H1 (cell line): ENCODE measurements around the gene ASXL2. TPM values are rescaled to one million over a fixed set of nuclear protein-coding genes. Genes with fewer than 3 reads are reported as not detected.

Experiments used
- polyA plus RNA-seq, 7 experiments: library from polyadenylated mRNA; depleted of rRNA in 3 of 7; stranded (reverse) in 5 of 7; unstranded in 2 of 7; fragments of >200 nt in 5 of 7; fragments of 200-250 nt in 2 of 7; gene quantifications; 1 replicate in 5 of 7; 2 replicates in 1 of 7; 4 replicates in 1 of 7; pipeline versions ENCODE4 v1.2.1 to v1.2.3, GENCODE V29; 2011 to 2013; ENCODE audit warnings: missing spikeins in 2 of 7, mixed read lengths in 2 of 7
- total RNA-seq: library from RNA; stranded (reverse); fragmentation: NEBNext Ultra II Directional; extraction: Animal tissue kit (Norgen Biotek cat#: 25700); gene quantifications from 2 replicates; pipeline ENCODE4 v1.2.1, GENCODE V29; 2021
- TF ChIP-seq, protein P1 (sequence below), 3 experiments: IDR thresholded peaks; 1 replicate in 2 of 3; 2 replicates in 1 of 3; pipeline versions ENCODE4 v1.5.1 to v1.6.1; 2011; ENCODE audit warnings: low read length in 3 of 3, mild to moderate bottlenecking in 3 of 3, inconsistent platforms in 2 of 3, low read depth in 1 of 3, moderate library complexity in 1 of 3; ENCODE audit not compliant: insufficient read depth in 1 of 3; ENCODE audit errors: control extremely low read depth in 1 of 3

The ASXL2 gene
- total and polyA plus RNA-seq, 2 of the 8 experiments (the other 6 are each of a cell fraction or from before 2014, with no cell fraction given), result 7.2 to 41.3 TPM

DNA sequence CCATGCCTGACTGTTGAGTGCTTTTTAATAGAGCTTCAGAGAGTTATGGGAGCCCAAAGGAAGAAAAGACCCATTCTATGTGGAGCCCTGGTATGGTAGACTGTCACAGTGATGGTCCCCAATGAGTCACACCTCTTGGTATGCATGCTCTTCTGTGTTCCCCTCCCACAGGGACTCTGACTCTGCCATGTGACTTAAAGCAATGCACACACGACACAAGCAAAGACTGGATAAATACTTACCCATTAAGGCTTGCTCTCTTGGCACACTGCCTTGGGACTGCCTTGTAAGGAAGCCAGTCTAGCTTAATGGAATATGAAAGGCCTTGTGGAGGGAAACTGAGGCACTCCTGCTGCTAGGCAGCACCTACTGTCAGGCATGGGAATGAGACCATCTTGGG lies 188.2 kb downstream of the ASXL2 start (continued):
- TF ChIP-seq, protein P1, sequence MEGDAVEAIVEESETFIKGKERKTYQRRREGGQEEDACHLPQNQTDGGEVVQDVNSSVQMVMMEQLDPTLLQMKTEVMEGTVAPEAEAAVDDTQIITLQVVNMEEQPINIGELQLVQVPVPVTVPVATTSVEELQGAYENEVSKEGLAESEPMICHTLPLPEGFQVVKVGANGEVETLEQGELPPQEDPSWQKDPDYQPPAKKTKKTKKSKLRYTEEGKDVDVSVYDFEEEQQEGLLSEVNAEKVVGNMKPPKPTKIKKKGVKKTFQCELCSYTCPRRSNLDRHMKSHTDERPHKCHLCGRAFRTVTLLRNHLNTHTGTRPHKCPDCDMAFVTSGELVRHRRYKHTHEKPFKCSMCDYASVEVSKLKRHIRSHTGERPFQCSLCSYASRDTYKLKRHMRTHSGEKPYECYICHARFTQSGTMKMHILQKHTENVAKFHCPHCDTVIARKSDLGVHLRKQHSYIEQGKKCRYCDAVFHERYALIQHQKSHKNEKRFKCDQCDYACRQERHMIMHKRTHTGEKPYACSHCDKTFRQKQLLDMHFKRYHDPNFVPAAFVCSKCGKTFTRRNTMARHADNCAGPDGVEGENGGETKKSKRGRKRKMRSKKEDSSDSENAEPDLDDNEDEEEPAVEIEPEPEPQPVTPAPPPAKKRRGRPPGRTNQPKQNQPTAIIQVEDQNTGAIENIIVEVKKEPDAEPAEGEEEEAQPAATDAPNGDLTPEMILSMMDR (IDR thresholded peaks at IDR 0.05; ENCODE audit: control extremely low read depth in 1 of 3, insufficient read depth in 1 of 3, low read depth in 1 of 3, low read length in 3 of 3), result no peak
